GM12864 (cell line): ENCODE measurements around the gene PHTF2.

Source experiments
- DNase-seq: peaks from one replicate; pipeline ENCODE4 v3.0.0-alpha.2; 2011; ENCODE audit warnings: low read depth
- H3K4me3 ChIP-seq: 2 replicates; pipeline ENCODE4 v1.5.1; 2011; ENCODE audit warnings: mild to moderate bottlenecking, low read depth, low read length, control low read depth
- TF ChIP-seq, protein P1 (sequence below): IDR thresholded peaks from 2 replicates; pipeline ENCODE4 v1.5.1; 2011; ENCODE audit warnings: low read depth, mild to moderate bottlenecking, moderate library complexity, low read length, control low read depth, inconsistent platforms; ENCODE audit errors: missing control alignments

The PHTF2 gene

DNA sequence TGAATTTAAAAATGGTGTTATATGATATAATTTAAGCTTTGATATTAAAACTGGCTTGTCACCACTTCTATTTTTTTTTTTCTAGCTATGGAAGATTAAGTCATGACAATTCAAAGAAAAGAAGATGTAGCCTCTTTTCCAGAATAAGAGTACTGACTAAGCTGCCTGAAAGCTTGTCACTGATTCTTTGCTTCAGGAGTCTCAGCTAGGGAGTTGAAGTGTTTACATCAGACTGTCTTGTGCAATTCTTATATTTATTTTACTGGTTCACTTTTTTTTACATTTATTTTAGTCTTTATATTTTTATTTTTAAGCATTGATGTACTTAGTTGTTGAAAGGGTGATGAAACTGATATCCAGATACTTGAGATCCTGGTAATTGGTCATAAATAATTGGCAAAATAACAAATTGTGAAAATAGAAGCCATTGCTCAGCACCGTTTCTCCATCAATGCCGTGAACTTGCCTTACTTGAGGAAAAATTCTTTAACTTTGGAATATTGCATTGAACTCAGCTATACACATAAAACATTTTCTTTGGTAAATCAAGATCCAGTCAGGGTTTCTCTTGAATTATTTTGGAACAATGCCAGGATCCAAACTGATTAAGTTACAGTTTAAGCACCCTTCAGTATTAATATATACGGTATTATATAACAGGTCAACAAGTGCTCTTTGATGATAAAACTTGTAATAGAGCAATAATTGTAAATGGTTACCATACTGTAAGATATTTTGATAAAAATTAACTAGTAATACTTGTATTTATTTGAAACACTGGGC, 156.4 kb downstream of the PHTF2 start:
- DNase-seq: no peak
- TF ChIP-seq, protein P1, sequence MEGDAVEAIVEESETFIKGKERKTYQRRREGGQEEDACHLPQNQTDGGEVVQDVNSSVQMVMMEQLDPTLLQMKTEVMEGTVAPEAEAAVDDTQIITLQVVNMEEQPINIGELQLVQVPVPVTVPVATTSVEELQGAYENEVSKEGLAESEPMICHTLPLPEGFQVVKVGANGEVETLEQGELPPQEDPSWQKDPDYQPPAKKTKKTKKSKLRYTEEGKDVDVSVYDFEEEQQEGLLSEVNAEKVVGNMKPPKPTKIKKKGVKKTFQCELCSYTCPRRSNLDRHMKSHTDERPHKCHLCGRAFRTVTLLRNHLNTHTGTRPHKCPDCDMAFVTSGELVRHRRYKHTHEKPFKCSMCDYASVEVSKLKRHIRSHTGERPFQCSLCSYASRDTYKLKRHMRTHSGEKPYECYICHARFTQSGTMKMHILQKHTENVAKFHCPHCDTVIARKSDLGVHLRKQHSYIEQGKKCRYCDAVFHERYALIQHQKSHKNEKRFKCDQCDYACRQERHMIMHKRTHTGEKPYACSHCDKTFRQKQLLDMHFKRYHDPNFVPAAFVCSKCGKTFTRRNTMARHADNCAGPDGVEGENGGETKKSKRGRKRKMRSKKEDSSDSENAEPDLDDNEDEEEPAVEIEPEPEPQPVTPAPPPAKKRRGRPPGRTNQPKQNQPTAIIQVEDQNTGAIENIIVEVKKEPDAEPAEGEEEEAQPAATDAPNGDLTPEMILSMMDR: no peak
- no peak overlapping the region for H3K4me3 ChIP-seq

DNA sequence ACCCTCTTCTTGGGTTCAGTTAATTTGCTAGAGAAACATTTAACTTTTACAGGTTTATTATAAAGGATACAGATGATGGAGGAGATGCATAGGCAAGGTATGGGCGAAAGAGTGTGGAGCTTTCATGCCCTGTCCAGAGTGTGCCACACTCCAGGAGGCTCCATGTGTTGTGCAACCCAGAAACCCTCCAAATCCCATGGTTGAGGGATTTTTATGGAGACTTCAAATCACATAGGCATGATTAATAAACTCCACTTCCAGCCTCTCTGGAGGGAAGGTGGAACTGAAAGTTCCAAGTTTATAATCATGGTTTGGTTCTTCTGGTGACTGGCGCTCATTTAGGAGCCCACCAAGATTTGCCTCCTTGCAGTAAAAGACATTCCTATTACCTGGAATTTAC, 159.9 kb downstream of the PHTF2 start:
- H3K4me3 ChIP-seq: no peak overlapping the region
- no peak for DNase-seq
- TF ChIP-seq, protein P1: no peak

DNA sequence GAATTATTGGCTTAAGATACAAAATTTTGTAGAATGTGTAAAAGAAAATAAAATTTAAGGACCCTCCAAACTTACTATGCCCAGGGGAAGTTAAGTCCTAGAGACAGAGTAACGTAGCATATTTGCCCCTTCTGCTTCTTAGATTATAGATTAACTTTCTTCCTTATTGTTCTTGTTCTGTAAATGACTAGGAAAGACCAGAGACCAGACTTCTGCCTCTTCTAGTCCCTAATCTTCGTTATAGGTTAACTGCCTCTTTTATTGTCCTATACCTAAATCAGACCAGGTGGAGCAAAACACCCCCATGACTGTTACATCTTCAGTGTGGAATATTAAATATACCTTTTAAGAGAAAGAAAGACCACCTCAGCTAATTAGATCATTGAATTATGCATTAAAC, 160.5 kb downstream of the PHTF2 start:
- H3K4me3 ChIP-seq: no peak overlapping the region
- DNase-seq: no peak

DNA sequence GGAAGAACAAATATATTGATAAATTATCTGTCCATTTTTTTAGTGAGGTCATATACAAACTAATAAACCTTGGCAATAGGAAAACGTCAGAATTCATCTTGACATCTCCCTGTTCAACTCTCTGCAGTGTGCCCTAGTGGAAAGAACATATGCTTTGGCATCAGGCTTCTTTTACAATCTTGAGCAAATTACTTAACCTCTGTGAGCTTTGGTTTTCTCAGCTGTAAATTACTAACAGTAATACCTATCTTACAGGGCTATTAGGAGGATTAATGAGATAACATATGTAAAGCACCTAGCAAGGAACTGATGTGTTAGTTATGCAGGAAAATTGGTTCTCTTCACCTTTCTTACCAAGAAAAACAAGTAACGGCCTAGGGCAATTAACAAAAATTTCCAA, 161.8 kb downstream of the PHTF2 start:
- H3K4me3 ChIP-seq: no peak overlapping the region
- TF ChIP-seq, protein P1: no peak
- no peak for DNase-seq

More for the DNA sequence above, 160.5 kb downstream of the PHTF2 start:
- TF ChIP-seq, protein P1: no peak

DNA sequence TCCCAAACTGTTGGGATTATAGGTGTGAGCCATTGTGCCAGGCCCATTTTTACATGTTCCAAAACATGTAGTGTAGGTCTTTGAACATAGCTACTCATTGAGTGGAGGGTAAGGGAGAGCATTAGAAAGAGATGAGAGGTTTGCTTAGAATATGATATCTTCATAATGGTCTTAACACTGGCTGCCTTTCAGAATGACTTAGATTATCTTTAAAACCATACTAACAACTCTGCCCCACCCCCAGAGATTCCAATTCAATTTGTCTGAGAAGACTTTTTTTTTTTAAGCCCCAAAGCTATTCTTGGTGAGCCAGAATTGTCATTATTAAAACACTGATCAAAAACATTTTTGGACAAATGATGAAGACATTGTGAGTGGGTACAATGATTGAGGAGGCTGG, 168.9 kb downstream of the PHTF2 start:
- DNase-seq: no peak
- TF ChIP-seq, protein P1: no peak
- H3K4me3 ChIP-seq: no peak overlapping the region

DNA sequence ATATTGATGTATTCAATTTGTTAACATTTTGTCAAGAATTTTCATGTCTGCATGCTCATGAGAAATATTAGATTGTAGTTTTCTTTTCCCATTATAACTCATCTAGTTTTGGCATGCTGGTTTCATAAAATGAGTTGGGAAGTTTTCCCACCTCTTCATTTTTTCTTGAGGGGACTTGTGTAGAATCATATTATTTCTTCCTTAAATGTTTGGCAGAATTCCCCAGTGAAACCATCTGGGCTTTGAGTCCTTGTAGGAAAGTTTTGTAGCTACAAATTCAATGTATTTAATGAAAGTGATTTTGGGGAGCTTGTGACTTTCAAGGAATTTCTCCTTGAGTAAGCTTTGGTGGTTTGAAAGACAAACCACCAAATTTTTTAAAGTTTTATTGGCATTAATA, 173.2 kb downstream of the PHTF2 start:
- TF ChIP-seq, protein P1: no peak
- no peak overlapping the region for H3K4me3 ChIP-seq
- no peak for DNase-seq
